HG03196 (cell line): Measurements from ENCODE around the gene CARD19.

Experiments
- ATAC-seq: cut with Tn5 transposase; IDR thresholded peaks from one replicate; pipeline ENCODE4 v1.9.1; 2021; ENCODE audit not compliant: unreplicated experiment

CARD19 gene

GRCh38 chr9:93117924-93118862 lies 22.2 kb downstream of the CARD19 start:
- ATAC-seq: no peak

- ATAC-seq: no peak
These were observed 23.1 kb downstream of the CARD19 start for GRCh38 chr9:93118863-93119702.

GRCh38 chr9:93119703-93119952 lies 23.6 kb downstream of the CARD19 start:
- ATAC-seq: no peak

- ATAC-seq: peak; percentile 78
These were observed 24.2 kb downstream of the CARD19 start for GRCh38 chr9:93119953-93120845.

GRCh38 chr9:93120846-93121315 lies 24.9 kb downstream of the CARD19 start:
- ATAC-seq: no peak

GRCh38 chr9:93121316-93122241 lies 25.6 kb downstream of the CARD19 start:
- no peak for ATAC-seq

GRCh38 chr9:93122721-93123221 lies 26.8 kb downstream of the CARD19 start:
- ATAC-seq: no peak

- ATAC-seq: no peak
These were observed 27.7 kb downstream of the CARD19 start for GRCh38 chr9:93123561-93124283.

- ATAC-seq: no peak
These were observed 28.8 kb downstream of the CARD19 start for GRCh38 chr9:93124793-93125192.

- ATAC-seq: no peak
These were observed 29.4 kb downstream of the CARD19 start for GRCh38 chr9:93125331-93125894.

- no peak for ATAC-seq
These were observed 30.2 kb downstream of the CARD19 start for GRCh38 chr9:93126151-93126781.

- ATAC-seq: no peak
These were observed 30.9 kb downstream of the CARD19 start for GRCh38 chr9:93126825-93127368.

GRCh38 chr9:93127395-93127911 lies 31.4 kb downstream of the CARD19 start:
- no peak for ATAC-seq

GRCh38 chr9:93128011-93128714 lies 32.1 kb downstream of the CARD19 start:
- ATAC-seq: no peak

GRCh38 chr9:93128715-93129224 lies 32.8 kb downstream of the CARD19 start:
- ATAC-seq: no peak

- ATAC-seq: no peak
These were observed 33.3 kb downstream of the CARD19 start for GRCh38 chr9:93129286-93129685.
